HT-29 (cell line): ENCODE results near the gene KLK4. TPM values are rescaled to one million over a fixed set of nuclear protein-coding genes. Genes with fewer than 3 reads are reported as not detected.

ENCODE experiments used
- DNase-seq: peaks from one replicate; pipeline ENCODE4 v3.0.0-alpha.2; 2015; ENCODE audit warnings: low spot score
- total RNA-seq: library from RNA; depleted of rRNA; stranded (reverse); fragments of >200 nt; shearing (Covaris generic); gene quantifications from 2 replicates; pipeline ENCODE4 v1.2.3, GENCODE V29; 2014; rRNA removed

KLK4 gene
- 0.38 TPM in 1 of 2 replicates, not detected in the other for total RNA-seq

- DNase-seq: no peak
Observed at GRCh38 chr19:50911206-50912101, at the start of gene KLK4. Gene KLK4, minus strand, starts transcription at chr19:50911395. Its CDS starts 657 bp downstream, at chr19:50910738.

GRCh38 chr19:50959731-50960500 is 48.7 kb upstream of the KLK4 start:
- no peak for DNase-seq

- no peak for DNase-seq
Observed at GRCh38 chr19:50957587-50957986, 46.4 kb upstream of the KLK4 start.

- no peak for DNase-seq
Observed at GRCh38 chr19:50952910-50953309, 41.7 kb upstream of the KLK4 start, which contains the start of gene KLK5. Gene KLK5, minus strand, starts transcription at chr19:50953038. Its CDS starts 381 bp downstream, at chr19:50952657.

GRCh38 chr19:50949861-50950260 is 38.7 kb upstream of the KLK4 start:
- no peak for DNase-seq

GRCh38 chr19:50947123-50947522 is 35.9 kb upstream of the KLK4 start:
- no peak for DNase-seq

GRCh38 chr19:50944795-50945194 is 33.6 kb upstream of the KLK4 start:
- no peak for DNase-seq

- no peak for DNase-seq
Observed at GRCh38 chr19:50943074-50943828, 32.1 kb upstream of the KLK4 start.

GRCh38 chr19:50939596-50939995 is 28.4 kb upstream of the KLK4 start:
- DNase-seq: no peak

- peak; percentile 57 for DNase-seq
Observed at GRCh38 chr19:50933640-50934039, 22.4 kb upstream of the KLK4 start.

GRCh38 chr19:50932690-50933083 is 21.5 kb upstream of the KLK4 start:
- peak; percentile 78 for DNase-seq

- DNase-seq: peak; percentile 99
Observed at GRCh38 chr19:50932018-50932689, 21.0 kb upstream of the KLK4 start.

- no peak for DNase-seq
Observed at GRCh38 chr19:50931023-50931422, 19.8 kb upstream of the KLK4 start.

GRCh38 chr19:50928831-50929230 is 17.6 kb upstream of the KLK4 start:
- peak; percentile 47 for DNase-seq

GRCh38 chr19:50926144-50926543 is 14.9 kb upstream of the KLK4 start:
- no peak for DNase-seq

GRCh38 chr19:50925734-50926133 is 14.5 kb upstream of the KLK4 start:
- DNase-seq: no peak

- no peak for DNase-seq
Observed at GRCh38 chr19:50924586-50924985, 13.4 kb upstream of the KLK4 start.

GRCh38 chr19:50922317-50922853 is 11.2 kb upstream of the KLK4 start:
- peak; percentile 97 for DNase-seq

GRCh38 chr19:50921426-50922316 is 10.5 kb upstream of the KLK4 start:
- DNase-seq: no peak

GRCh38 chr19:50916069-50916468 is 4.9 kb upstream of the KLK4 start:
- no peak for DNase-seq
